SK-N-SH (cell line): ENCODE measurements around the gene SLC22A23. TPM values are rescaled to one million over a fixed set of nuclear protein-coding genes. Genes with fewer than 3 reads are reported as not detected.

Experiments used
- CTCF ChIA-PET: fragments of 300-600, 350-600 bp; formaldehyde crosslinking; extraction: SDS; loops from one replicate; lab custom pipeline; 2021; lab: Yijun Ruan, JAX
- POLR2A ChIA-PET: fragments of 350-600 bp; sonication (Branson Sonifier 250); formaldehyde crosslinking; extraction: SDS; loops from one replicate; lab custom pipeline; 2020; ENCODE audit warnings: antibody characterized with exemption, inconsistent platforms; lab: Yijun Ruan, JAX
- DNase-seq: peaks from one replicate; pipeline ENCODE4 v3.0.0; 2012
- H2AFZ ChIP-seq: fragments of 200-600 bp; sonication (generic); 2 replicates; pipeline ENCODE4 v1.8.1; 2016; ENCODE audit warnings: antibody characterized with exemption, mild to moderate bottlenecking, low read depth
- H3F3A ChIP-seq: fragments of 200-600 bp; sonication (generic); replicated peaks from 2 replicates; pipeline ENCODE3; 2016; ENCODE audit warnings: antibody characterized with exemption, mild to moderate bottlenecking; ENCODE audit not compliant: insufficient read depth
- H3K27ac ChIP-seq, 2 experiments: fragments of 200-500 bp in 1 of 2; fragments of 200-600 bp in 1 of 2; sonication (Bioruptor generic) in 1 of 2; sonication (generic), shearing (Covaris generic) in 1 of 2; 2 replicates each; pipeline versions ENCODE4 v1.5.1 to v1.6.1; 2014 to 2016; ENCODE audit warnings: low read depth in 2 of 2, inconsistent platforms in 1 of 2, low read length in 1 of 2, mild to moderate bottlenecking in 1 of 2, mixed read lengths in 1 of 2
- H3K27me3 ChIP-seq: fragments of 200-600 bp; sonication (generic), shearing (Covaris generic); 2 replicates; pipeline ENCODE4 v1.6.1; 2016; ENCODE audit warnings: mixed run types; ENCODE audit not compliant: insufficient read depth
- H3K36me3 ChIP-seq, 2 experiments: fragments of 200-500 bp in 1 of 2; fragments of 200-600 bp in 1 of 2; sonication (Bioruptor generic) in 1 of 2; sonication (generic) in 1 of 2; replicated peaks in 1 of 2; 2 replicates each; pipeline versions ENCODE3 to v1.5.1; 2014 to 2016; ENCODE audit warnings: low read length in 1 of 2, mild to moderate bottlenecking in 1 of 2; ENCODE audit not compliant: insufficient read depth in 2 of 2, control insufficient read depth in 1 of 2
- H3K4me1 ChIP-seq, 2 experiments: fragments of 200-500 bp in 1 of 2; fragments of 200-600 bp in 1 of 2; sonication (Bioruptor generic) in 1 of 2; sonication (generic), shearing (Covaris generic) in 1 of 2; 2 replicates each; pipeline versions ENCODE4 v1.5.1 to v1.6.1; 2014 to 2016; ENCODE audit warnings: low read depth in 1 of 2, low read length in 1 of 2, mixed run types in 1 of 2; ENCODE audit not compliant: insufficient read depth in 2 of 2, control insufficient read depth in 1 of 2
- H3K4me2 ChIP-seq: fragments of 200-600 bp; sonication (generic), shearing (Covaris generic); 2 replicates; pipeline ENCODE4 v1.6.1; 2017; ENCODE audit warnings: mixed run types
- H3K4me3 ChIP-seq, 2 experiments: fragments of 200-500 bp in 1 of 2; fragments of 200-600 bp in 1 of 2; sonication (Bioruptor generic) in 1 of 2; sonication (generic), shearing (Covaris generic) in 1 of 2; 2 replicates each; pipeline versions ENCODE4 v1.5.1 to v1.8.1; 2014 to 2016; ENCODE audit warnings: low read depth in 2 of 2, inconsistent platforms in 1 of 2, low read length in 1 of 2, mild to moderate bottlenecking in 1 of 2, mixed read lengths in 1 of 2, moderate library complexity in 1 of 2
- H3K79me2 ChIP-seq: fragments of 200-600 bp; sonication (generic); 2 replicates; pipeline ENCODE4 v1.8.1; 2017; ENCODE audit warnings: mild to moderate bottlenecking; ENCODE audit not compliant: insufficient read depth
- H3K9ac ChIP-seq: fragments of 200-600 bp; sonication (generic); 2 replicates; pipeline ENCODE4 v1.6.1; 2017; ENCODE audit warnings: mixed run types
- H3K9me2 ChIP-seq: fragments of 200-600 bp; sonication (generic); 2 replicates; pipeline ENCODE4 v1.6.1; 2017; ENCODE audit warnings: mixed run types
- H3K9me3 ChIP-seq: fragments of 200-600 bp; sonication (generic); 2 replicates; pipeline ENCODE4 v1.6.1; 2017; ENCODE audit warnings: mixed run types, mild to moderate bottlenecking, moderate library complexity
- H4K20me1 ChIP-seq: fragments of 200-600 bp; sonication (generic); 2 replicates; pipeline ENCODE4 v1.6.1; 2017; ENCODE audit warnings: mild to moderate bottlenecking, mixed run types; ENCODE audit not compliant: insufficient read depth
- CHD2 ChIP-seq: fragments of 150-350 bp; IDR thresholded peaks from 2 replicates; pipeline ENCODE4 v1.6.1; 2018; ENCODE audit warnings: low read length; ENCODE audit not compliant: partially characterized antibody
- EP300 ChIP-seq, 2 experiments: IDR thresholded peaks; 2 replicates each; pipeline versions ENCODE4 v1.4.0 to v1.6.1; 2012; ENCODE audit warnings: borderline replicate concordance in 1 of 2, low read depth in 1 of 2, low read length in 1 of 2
- FOSL2 ChIP-seq: IDR thresholded peaks from 2 replicates; pipeline ENCODE4 v1.4.0; 2012; ENCODE audit warnings: low read depth, mild to moderate bottlenecking, moderate library complexity, borderline replicate concordance
- FOXJ3 ChIP-seq: sonication (generic); formaldehyde crosslinking; IDR thresholded peaks from 2 replicates; pipeline ENCODE4 v1.5.1; 2020; ENCODE audit warnings: mild to moderate bottlenecking, missing genetic modification reagents
- MXI1 ChIP-seq: IDR thresholded peaks from 2 replicates; pipeline ENCODE4 v1.6.1; 2012; ENCODE audit warnings: mild to moderate bottlenecking, low read depth, low read length, improper control_type of control experiment
- POLR2AphosphoS5 ChIP-seq: IDR thresholded peaks from 2 replicates; pipeline ENCODE4 v1.6.1; 2012; ENCODE audit warnings: low read depth, low read length
- RCOR1 ChIP-seq: fragments of 150-350 bp; IDR thresholded peaks from 2 replicates; pipeline ENCODE4 v1.6.1; 2017; ENCODE audit warnings: antibody characterized with exemption, low read length
- SMC3 ChIP-seq: IDR thresholded peaks from 2 replicates; pipeline ENCODE4 v1.6.1; 2012; ENCODE audit warnings: low read depth, low read length, improper control_type of control experiment
- YY1 ChIP-seq: IDR thresholded peaks from 2 replicates; pipeline ENCODE4 v1.4.0; 2012; ENCODE audit warnings: low read depth, mild to moderate bottlenecking
- WGBS: methylation state at CpG from one replicate; pipeline ENCODE4 v1.1.6; 2017; ENCODE audit warnings: low lambda C conversion rate; 5-methylcytosine and 5-hydroxymethylcytosine counted together
- polyA plus RNA-seq, 3 experiments: library from polyadenylated mRNA; depleted of rRNA; stranded (reverse); fragments of >200 nt; gene quantifications; 2 replicates each; pipeline ENCODE4 v1.2.3, GENCODE V29; 2012
- TF ChIP-seq, protein P1 (sequence below): IDR thresholded peaks from 2 replicates; pipeline ENCODE4 v1.4.0; 2012; ENCODE audit warnings: low read depth
- TF ChIP-seq, protein P2 (sequence below): IDR thresholded peaks from 2 replicates; pipeline ENCODE4 v1.6.1; 2012; ENCODE audit warnings: mild to moderate bottlenecking, low read depth, low read length, moderate library complexity
- TF ChIP-seq, protein P3 (sequence below): IDR thresholded peaks from 2 replicates; pipeline ENCODE4 v1.4.0; 2012; ENCODE audit warnings: low read depth, borderline replicate concordance

SLC22A23 gene
- polyA plus RNA-seq, 1 of the 3 experiments (the other 2 are of a cell fraction) = not detected

DNA sequence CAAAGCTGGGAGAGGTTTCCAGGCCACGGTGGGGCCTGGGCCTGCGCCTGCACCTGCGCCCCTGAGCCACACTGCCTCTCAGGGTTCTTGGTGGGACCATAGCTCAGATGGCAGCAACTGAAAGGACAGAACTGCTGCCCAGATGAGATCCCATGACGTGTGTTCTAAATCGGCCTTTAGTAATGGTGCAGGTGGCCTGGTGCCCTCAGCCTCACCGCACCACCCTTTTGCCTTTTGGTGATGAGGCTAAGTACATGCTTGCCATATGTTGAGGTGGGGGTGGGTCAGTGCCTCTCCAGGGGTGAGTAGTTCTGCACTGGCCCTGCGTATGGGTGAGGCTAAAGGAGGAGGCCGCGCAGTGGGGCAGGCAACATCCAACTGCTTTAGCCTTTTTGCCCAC lies 190.7 kb downstream of the SLC22A23 start:
- Histone ChIP-seq H3F3A (no peaks in the 10 kb centered on the region), H3K9me2 (no peaks in the 10 kb centered on the region), H3K79me2 (peaks cover 41% of the 10 kb centered on the region), H3K4me1 (peaks cover 0 to 11% of the 10 kb centered on the region in 2 experiments; a peak in 1 of 4 replicates), H3K36me3 (peaks cover 8 to 56% of the 10 kb centered on the region in 2 experiments), H3K27me3 (no peaks in the 10 kb centered on the region), H4K20me1 (peaks cover 11% of the 10 kb centered on the region), H3K9me3 (no peaks in the 10 kb centered on the region), H3K4me3 (no peak overlapping the region), H2AFZ (no peak overlapping the region), H3K27ac (no peak overlapping the region), H3K9ac (no peak overlapping the region), H3K4me2 (no peak overlapping the region)
- CTCF ChIA-PET = interaction anchor here (0.5 to 1.5 kb wide), 4 partner anchors 14 to 466 kb away, joined by 3 to 5 read pairs (median 4); no protein-coding TSS in a partner anchor
- TF ChIP-seq FOXJ3 (CRISPR knock-in tag) (no peak), CHD2 (no peak)
- TF ChIP-seq, protein P1, sequence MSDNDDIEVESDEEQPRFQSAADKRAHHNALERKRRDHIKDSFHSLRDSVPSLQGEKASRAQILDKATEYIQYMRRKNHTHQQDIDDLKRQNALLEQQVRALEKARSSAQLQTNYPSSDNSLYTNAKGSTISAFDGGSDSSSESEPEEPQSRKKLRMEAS = no peak
- POLR2A ChIA-PET = interaction anchor here (0.7 kb wide), 1 partner anchor 819 kb away, joined by 3 read pairs; no protein-coding TSS in a partner anchor
- 66% methylated on average over 7 of the region's 9 CpGs for WGBS
- no peak for DNase-seq

DNA sequence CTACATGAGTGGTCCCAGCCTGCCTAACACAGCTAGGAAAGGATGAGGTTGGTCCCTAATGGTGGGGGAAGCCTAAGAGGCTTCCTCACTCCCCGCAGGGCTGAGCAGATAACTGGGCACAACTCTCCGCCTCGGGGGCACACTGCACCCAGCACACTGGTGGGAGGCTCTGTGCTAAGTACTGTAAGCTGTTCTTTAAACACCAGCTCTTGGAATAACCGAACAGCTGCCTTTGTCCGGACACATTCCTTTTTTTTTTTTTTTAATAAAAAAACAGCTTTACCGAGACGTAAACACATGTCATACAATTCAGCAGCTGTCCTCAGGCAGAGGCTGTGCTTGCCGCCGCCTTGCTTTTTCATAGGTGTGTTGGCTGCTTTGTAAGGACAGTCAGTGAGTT lies 191.2 kb downstream of the SLC22A23 start:
- WGBS = 69% methylated on average over 7 of the region's 9 CpGs
- POLR2A ChIA-PET = interaction anchor here (0.5 to 0.7 kb wide), 2 partner anchors 39 to 819 kb away, joined by 3 read pairs; no protein-coding TSS in a partner anchor
- H3K4me2 ChIP-seq = no peak overlapping the region
- no peak overlapping the region for H3K9ac ChIP-seq
- no peaks in the 10 kb centered on the region for H3K9me3 ChIP-seq
- DNase-seq = no peak
- H3K4me1 ChIP-seq = peaks cover 2 to 16% of the 10 kb centered on the region in 2 experiments; a peak in 1 of 4 replicates
- H4K20me1 ChIP-seq = peaks cover 16% of the 10 kb centered on the region
- no peaks in the 10 kb centered on the region for H3K9me2 ChIP-seq
- H3K27me3 ChIP-seq = no peaks in the 10 kb centered on the region
- H3F3A ChIP-seq = no peaks in the 10 kb centered on the region
- no peak overlapping the region for H3K4me3 ChIP-seq
- peaks cover 46% of the 10 kb centered on the region for H3K79me2 ChIP-seq
- no peak overlapping the region for H2AFZ ChIP-seq
- no peak for TF ChIP-seq SMC3
- TF ChIP-seq, protein P2, sequence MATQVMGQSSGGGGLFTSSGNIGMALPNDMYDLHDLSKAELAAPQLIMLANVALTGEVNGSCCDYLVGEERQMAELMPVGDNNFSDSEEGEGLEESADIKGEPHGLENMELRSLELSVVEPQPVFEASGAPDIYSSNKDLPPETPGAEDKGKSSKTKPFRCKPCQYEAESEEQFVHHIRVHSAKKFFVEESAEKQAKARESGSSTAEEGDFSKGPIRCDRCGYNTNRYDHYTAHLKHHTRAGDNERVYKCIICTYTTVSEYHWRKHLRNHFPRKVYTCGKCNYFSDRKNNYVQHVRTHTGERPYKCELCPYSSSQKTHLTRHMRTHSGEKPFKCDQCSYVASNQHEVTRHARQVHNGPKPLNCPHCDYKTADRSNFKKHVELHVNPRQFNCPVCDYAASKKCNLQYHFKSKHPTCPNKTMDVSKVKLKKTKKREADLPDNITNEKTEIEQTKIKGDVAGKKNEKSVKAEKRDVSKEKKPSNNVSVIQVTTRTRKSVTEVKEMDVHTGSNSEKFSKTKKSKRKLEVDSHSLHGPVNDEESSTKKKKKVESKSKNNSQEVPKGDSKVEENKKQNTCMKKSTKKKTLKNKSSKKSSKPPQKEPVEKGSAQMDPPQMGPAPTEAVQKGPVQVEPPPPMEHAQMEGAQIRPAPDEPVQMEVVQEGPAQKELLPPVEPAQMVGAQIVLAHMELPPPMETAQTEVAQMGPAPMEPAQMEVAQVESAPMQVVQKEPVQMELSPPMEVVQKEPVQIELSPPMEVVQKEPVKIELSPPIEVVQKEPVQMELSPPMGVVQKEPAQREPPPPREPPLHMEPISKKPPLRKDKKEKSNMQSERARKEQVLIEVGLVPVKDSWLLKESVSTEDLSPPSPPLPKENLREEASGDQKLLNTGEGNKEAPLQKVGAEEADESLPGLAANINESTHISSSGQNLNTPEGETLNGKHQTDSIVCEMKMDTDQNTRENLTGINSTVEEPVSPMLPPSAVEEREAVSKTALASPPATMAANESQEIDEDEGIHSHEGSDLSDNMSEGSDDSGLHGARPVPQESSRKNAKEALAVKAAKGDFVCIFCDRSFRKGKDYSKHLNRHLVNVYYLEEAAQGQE = no peak
- no peak overlapping the region for H3K27ac ChIP-seq
- peaks cover 8 to 51% of the 10 kb centered on the region in 2 experiments for H3K36me3 ChIP-seq
- CTCF ChIA-PET = interaction anchor here (0.5 to 1.5 kb wide), 6 partner anchors 14 to 1226 kb away, joined by 3 to 5 read pairs (median 3); no protein-coding TSS in a partner anchor

DNA sequence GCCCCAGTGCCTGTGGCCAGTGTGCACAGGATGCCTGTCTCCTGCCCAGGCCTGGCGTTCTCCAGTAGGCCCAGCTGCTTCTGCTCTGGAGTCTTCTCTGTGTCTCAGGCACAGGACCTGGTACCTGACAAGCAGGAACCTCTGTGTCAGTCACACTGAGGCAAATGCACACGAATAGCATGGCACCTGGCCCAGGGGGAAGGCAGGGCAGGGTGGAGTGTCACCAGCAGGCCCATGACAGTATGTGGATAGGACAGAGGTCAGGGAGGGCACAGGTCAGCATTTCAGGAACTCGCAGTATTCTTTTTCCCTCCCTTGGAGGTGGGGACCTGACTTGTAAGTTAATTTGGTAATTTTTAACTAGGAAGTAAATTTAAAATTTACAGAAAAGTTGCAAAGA lies 192.5 kb downstream of the SLC22A23 start:
- H3K4me3 ChIP-seq = no peak overlapping the region
- H3K79me2 ChIP-seq = peaks cover 54% of the 10 kb centered on the region
- no peaks in the 10 kb centered on the region for H3K27me3 ChIP-seq
- H3K36me3 ChIP-seq = peaks cover 3 to 42% of the 10 kb centered on the region in 2 experiments
- H3K4me2 ChIP-seq = no peak overlapping the region
- H3K9me3 ChIP-seq = no peaks in the 10 kb centered on the region
- no peaks in the 10 kb centered on the region for H3K9me2 ChIP-seq
- CTCF ChIA-PET = interaction anchor here (0.5 to 7.5 kb wide), 4 partner anchors 12 to 56 kb away, joined by 3 to 48 read pairs (median 6); no protein-coding TSS in a partner anchor
- H3K9ac ChIP-seq = no peak overlapping the region
- POLR2A ChIA-PET = no interaction called here
- peaks cover 6 to 20% of the 10 kb centered on the region in 2 experiments; a peak in 1 of 4 replicates for H3K4me1 ChIP-seq
- no peaks in the 10 kb centered on the region for H3F3A ChIP-seq
- H3K27ac ChIP-seq = no peak overlapping the region
- peaks cover 20% of the 10 kb centered on the region for H4K20me1 ChIP-seq
- WGBS = 95% methylated on average over 3 of the region's 3 CpGs
- DNase-seq = no peak
- no peak overlapping the region for H2AFZ ChIP-seq
- no peak for TF ChIP-seq SMC3
- TF ChIP-seq, protein P3, sequence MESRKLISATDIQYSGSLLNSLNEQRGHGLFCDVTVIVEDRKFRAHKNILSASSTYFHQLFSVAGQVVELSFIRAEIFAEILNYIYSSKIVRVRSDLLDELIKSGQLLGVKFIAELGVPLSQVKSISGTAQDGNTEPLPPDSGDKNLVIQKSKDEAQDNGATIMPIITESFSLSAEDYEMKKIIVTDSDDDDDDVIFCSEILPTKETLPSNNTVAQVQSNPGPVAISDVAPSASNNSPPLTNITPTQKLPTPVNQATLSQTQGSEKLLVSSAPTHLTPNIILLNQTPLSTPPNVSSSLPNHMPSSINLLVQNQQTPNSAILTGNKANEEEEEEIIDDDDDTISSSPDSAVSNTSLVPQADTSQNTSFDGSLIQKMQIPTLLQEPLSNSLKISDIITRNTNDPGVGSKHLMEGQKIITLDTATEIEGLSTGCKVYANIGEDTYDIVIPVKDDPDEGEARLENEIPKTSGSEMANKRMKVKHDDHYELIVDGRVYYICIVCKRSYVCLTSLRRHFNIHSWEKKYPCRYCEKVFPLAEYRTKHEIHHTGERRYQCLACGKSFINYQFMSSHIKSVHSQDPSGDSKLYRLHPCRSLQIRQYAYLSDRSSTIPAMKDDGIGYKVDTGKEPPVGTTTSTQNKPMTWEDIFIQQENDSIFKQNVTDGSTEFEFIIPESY = no peak
- TF ChIP-seq MXI1 = no peak
- TF ChIP-seq POLR2AphosphoS5 = no peak
- TF ChIP-seq CHD2 = no peak
- TF ChIP-seq FOSL2 = no peak
- no peak for TF ChIP-seq YY1
- TF ChIP-seq RCOR1 = no peak
- TF ChIP-seq EP300 (IDR thresholded peaks at IDR 0.05; ENCODE audit: borderline replicate concordance in 1 of 2, low read depth in 1 of 2, low read length in 1 of 2) = no peak
